HG02943 (cell line): ENCODE results near the gene NINJ1.

Source experiments
- ATAC-seq: cut with Tn5 transposase; IDR thresholded peaks from one replicate; pipeline ENCODE4 v1.9.1; 2021; ENCODE audit warnings: mild to moderate bottlenecking, low read depth, moderate library complexity; ENCODE audit not compliant: unreplicated experiment

Gene NINJ1

DNA sequence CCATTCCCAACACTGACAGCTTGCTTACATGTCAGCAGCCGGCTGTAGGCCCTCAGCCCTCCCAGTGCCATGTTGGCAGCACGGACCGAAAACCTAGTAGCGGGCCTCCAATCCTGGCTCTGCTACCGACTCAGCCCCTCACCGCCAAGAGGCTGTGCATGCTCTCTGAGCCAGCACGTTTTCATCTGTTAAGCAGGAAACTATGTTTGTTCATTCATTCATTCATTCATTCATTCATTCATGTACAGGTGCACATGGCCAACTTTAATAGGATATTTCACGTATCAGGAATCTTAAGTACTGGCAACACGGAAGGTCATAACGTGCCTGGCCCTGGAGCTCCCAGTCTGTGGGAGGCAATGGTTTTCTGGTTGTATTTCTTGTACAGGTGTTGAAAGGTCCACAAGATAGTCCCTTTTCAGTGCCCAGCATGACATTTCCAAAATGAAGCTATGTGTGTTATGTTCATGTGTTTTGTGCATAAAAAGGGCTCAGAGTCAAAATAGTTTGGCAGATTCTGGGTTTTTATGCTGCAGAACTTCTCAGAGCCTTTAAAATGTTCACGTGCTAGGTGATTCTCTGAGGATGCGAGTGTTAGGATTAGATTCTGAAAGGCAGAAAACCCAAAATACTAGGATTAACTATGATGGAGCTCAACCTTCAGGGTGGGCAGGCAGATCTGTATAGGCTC is 57.8 kb downstream of the NINJ1 start:
- ATAC-seq, result no peak

GRCh38 chr9:93072383-93072795 is 61.7 kb downstream of the NINJ1 start:
- ATAC-seq, result no peak
